ENCODE data around the gene RIMBP2.

GRCh38 chr12:130413909-130414308 lies 302.2 kb downstream of the RIMBP2 start:
- TF ChIP-seq EZH2 (IDR thresholded peaks at IDR 0.05; ENCODE audit: borderline replicate concordance, low read depth, low read length, poor library complexity, severe bottlenecking) = no peak
- TF ChIP-seq CTCF (conservative IDR thresholded peaks at IDR 0.05; ENCODE audit: low read depth, low read length) = no peak
